C4-2B (cell line): ENCODE measurements around the gene WFS1.

Source experiments
- ZFX ChIP-seq: fragments of 450-650 bp; IDR thresholded peaks from 2 replicates; pipeline ENCODE4 v1.6.1; 2017
- TF ChIP-seq, protein P1 (sequence below): fragments of 450-650 bp; conservative IDR thresholded peaks from 2 replicates; pipeline ENCODE4 v1.5.1; 2017; ENCODE audit warnings: mild to moderate bottlenecking

- TF ChIP-seq, protein P1, sequence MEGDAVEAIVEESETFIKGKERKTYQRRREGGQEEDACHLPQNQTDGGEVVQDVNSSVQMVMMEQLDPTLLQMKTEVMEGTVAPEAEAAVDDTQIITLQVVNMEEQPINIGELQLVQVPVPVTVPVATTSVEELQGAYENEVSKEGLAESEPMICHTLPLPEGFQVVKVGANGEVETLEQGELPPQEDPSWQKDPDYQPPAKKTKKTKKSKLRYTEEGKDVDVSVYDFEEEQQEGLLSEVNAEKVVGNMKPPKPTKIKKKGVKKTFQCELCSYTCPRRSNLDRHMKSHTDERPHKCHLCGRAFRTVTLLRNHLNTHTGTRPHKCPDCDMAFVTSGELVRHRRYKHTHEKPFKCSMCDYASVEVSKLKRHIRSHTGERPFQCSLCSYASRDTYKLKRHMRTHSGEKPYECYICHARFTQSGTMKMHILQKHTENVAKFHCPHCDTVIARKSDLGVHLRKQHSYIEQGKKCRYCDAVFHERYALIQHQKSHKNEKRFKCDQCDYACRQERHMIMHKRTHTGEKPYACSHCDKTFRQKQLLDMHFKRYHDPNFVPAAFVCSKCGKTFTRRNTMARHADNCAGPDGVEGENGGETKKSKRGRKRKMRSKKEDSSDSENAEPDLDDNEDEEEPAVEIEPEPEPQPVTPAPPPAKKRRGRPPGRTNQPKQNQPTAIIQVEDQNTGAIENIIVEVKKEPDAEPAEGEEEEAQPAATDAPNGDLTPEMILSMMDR: no peak
- no peak for TF ChIP-seq ZFX
These were observed 2.2 kb downstream of the WFS1 start for GRCh38 chr4:6271701-6272465.
